GM12864 (cell line): ENCODE measurements around the gene SYT1.
"Not testable (repeated sequence)": the region's sequence is repeated elsewhere in the genome, so short reads cannot be mapped to it uniquely, and the experiment has no call there.

Experiments used
- DNase-seq: peaks from one replicate; pipeline ENCODE4 v3.0.0-alpha.2; 2011; ENCODE audit warnings: low read depth
- H3K4me3 ChIP-seq: 2 replicates; pipeline ENCODE4 v1.5.1; 2011; ENCODE audit warnings: mild to moderate bottlenecking, low read depth, low read length, control low read depth
- TF ChIP-seq, protein P1 (sequence below): IDR thresholded peaks from 2 replicates; pipeline ENCODE4 v1.5.1; 2011; ENCODE audit warnings: low read depth, mild to moderate bottlenecking, moderate library complexity, low read length, control low read depth, inconsistent platforms; ENCODE audit errors: missing control alignments

Gene SYT1

GRCh38 chr12:79203058-79203647 lies 338.6 kb downstream of the SYT1 start:
- H3K4me3 ChIP-seq = no peak overlapping the region
- DNase-seq = no peak
- TF ChIP-seq, protein P1, sequence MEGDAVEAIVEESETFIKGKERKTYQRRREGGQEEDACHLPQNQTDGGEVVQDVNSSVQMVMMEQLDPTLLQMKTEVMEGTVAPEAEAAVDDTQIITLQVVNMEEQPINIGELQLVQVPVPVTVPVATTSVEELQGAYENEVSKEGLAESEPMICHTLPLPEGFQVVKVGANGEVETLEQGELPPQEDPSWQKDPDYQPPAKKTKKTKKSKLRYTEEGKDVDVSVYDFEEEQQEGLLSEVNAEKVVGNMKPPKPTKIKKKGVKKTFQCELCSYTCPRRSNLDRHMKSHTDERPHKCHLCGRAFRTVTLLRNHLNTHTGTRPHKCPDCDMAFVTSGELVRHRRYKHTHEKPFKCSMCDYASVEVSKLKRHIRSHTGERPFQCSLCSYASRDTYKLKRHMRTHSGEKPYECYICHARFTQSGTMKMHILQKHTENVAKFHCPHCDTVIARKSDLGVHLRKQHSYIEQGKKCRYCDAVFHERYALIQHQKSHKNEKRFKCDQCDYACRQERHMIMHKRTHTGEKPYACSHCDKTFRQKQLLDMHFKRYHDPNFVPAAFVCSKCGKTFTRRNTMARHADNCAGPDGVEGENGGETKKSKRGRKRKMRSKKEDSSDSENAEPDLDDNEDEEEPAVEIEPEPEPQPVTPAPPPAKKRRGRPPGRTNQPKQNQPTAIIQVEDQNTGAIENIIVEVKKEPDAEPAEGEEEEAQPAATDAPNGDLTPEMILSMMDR = no peak

DNA sequence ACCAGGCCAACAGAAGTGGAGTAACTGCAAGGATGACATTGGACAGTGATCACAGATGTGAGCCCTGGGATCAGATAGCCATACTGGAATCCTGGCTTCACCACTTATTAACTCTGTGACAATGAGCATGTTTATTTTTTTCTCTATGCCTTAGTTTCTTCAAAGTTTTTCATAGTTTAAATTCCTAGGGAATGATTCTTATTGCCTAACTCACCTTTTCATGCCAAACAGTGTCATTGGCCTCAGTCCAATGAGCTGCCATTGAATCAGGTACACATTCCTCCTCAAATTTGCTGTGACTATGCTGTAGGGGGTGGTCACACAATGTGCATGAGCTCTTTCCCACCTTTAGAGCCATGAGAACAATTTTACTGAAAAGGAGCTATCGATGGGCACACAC lies 342.3 kb downstream of the SYT1 start:
- no peak for DNase-seq
- TF ChIP-seq, protein P1 = no peak
- no peak overlapping the region for H3K4me3 ChIP-seq

DNA sequence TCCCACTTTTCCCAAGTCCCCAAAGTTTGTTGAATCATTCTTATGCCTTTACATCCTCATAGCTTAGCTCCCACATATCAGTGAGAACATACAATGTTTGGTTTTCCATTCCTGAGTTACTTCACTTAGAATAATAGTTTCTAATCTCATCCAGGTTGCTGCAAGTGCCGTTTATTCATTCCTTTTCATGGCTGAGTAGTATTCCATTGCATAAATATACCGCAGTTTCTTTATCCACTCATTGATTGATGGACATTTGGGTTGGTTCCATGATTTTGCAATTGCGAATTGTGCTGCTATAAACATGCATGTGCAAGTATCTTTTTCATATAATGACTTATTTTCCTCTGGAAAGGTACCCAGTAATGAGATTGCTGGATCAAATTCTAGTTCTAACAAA lies 345.8 kb downstream of the SYT1 start:
- DNase-seq, H3K4me3 ChIP-seq: not testable (repeated sequence)

- DNase-seq = no peak
- TF ChIP-seq, protein P1 = no peak
- no peak overlapping the region for H3K4me3 ChIP-seq
These were observed 352.7 kb downstream of the SYT1 start for GRCh38 chr12:79217306-79217705.

DNA sequence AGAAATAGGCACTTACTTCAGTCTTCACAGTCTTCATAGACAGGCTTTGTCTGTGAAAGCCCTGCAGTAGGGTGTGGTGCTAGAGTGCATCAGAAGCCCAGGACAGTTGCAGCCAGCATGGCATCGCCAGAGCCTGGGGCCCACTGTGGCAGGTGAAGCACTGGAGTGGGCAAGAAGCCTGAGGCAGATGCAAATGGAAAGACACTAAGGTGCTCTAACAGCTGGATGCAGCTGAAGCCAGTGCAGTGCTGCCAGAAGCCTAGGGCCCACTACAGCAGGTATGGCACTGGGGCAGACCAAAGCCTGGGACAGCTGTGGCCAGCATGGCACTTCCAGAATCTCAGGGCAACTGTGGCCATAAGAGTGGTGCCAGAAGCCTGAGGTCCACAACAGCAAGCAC lies 358.6 kb downstream of the SYT1 start:
- no peak for DNase-seq
- TF ChIP-seq, protein P1 = no peak
- H3K4me3 ChIP-seq = no peak overlapping the region

- no peak for DNase-seq
- TF ChIP-seq, protein P1 = no peak
These were observed 359.2 kb downstream of the SYT1 start for GRCh38 chr12:79223761-79224160.

DNA sequence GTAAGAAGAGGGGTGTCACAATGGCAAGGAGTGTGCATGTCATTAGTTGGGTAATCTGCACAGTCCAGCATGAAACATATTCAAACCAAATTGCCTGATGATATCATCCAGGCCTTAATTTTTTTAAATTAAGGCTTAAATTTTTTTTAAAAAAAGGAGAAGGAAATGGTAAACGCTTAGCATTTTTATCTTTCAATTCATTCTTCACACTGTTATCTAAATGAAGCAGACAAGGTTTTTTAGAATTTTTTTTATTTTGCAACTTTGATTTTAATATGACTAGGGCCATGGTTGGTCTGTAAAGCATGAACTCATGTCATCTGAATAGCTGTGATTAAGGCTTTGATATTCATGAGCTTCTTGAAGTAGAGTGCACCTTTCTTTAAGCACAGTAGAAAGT lies 362.5 kb downstream of the SYT1 start:
- DNase-seq = no peak
- TF ChIP-seq, protein P1 = no peak
- no peak overlapping the region for H3K4me3 ChIP-seq

More at GRCh38 chr12:79223761-79224160, 359.2 kb downstream of the SYT1 start:
- H3K4me3 ChIP-seq = no peak overlapping the region
